ENCODE data around the gene HOXD4. TPM values are rescaled to one million over a fixed set of nuclear protein-coding genes. Genes with fewer than 3 reads are reported as not detected.

Gene HOXD4
- total and polyA plus RNA-seq, 4 experiments from 2014 or later, result not detected

DNA sequence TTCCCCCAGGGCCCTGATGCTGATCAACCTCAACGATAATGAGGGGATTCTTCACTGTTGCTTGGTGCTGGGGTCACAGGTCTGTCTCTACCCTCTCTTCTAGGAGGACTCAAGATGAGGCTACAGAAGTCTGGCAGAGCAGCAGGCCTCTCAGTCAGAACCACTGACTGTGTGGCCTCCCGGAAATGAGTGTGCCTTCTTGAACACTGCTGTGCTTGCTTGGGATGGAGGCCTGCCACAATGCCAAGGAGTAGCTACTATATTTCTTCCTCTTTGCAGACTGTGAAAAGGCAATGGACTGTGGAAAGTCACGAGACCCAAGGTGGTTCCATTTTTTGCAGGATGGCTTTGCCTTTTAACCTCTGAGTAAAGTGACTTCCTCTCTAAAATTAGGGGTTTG lies 31.3 kb downstream of the HOXD4 start:
- Mint-ChIP-seq H3K27me3 (peaks cover 57 to 64% of the 10 kb centered on the region in 2 donors), H3K4me3 (no peak overlapping the region), H3K36me3 (peaks cover 0 to 4% of the 10 kb centered on the region in 2 donors), H3K9me3 (peaks cover 0 to 3% (median under 1%) of the 10 kb centered on the region in 8 donors), H3K4me1 (peaks cover 5 to 12% (median 8%) of the 10 kb centered on the region in 4 donors), H3K27ac (no peak overlapping the region)
- POLR2A ChIA-PET (ENCODE audit: partially characterized antibody), result no interaction called here
- CTCF ChIA-PET (ENCODE audit: partially characterized antibody), result no interaction called here
- intact Hi-C loops (cut with micrococcal nuclease), result no loop called here
- Histone ChIP-seq H3K4me3 (ENCODE audit: low read length in 2 of 2) (no peak overlapping the region), H3K36me3 (ENCODE audit: insufficient read depth, low read length) (no peaks in the 10 kb centered on the region), H3K27me3 (ENCODE audit: insufficient read depth, low read length) (peaks cover 32% of the 10 kb centered on the region), H3K9me3 (ENCODE audit: control insufficient read depth in 1 of 2, low read length in 2 of 2) (no peaks in the 10 kb centered on the region), H3K27ac (ENCODE audit: low read depth, low read length) (no peak overlapping the region), H3K4me1 (ENCODE audit: insufficient read depth, low read length) (peaks cover 7% of the 10 kb centered on the region)
- no peak for DNase-seq

DNA sequence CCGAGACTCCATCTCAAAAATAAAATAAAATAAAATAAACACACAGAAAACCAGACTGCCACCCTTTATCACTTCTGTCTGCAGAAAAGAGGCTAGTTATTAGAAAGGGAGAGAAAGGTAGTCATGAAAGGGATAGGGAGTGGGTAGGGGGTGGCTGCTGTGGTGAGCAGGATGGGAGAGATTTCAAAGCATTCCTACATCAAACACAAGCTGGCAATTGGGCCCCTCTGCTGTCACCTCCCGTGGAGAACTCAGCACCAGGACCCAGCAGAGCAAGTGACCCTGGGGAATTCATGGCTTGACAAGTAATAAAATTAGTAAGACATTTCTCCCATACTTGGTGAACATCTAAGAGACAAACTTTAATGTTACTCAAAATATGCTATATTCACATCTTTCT lies 33.4 kb downstream of the HOXD4 start:
- H3K4me1 Mint-ChIP-seq, result peaks cover 10 to 22% (median 17%) of the 10 kb centered on the region in 4 donors
- no peak for DNase-seq
- intact Hi-C loops (cut with micrococcal nuclease), result no loop called here
- Histone ChIP-seq H3K27ac (ENCODE audit: low read depth, low read length) (no peak overlapping the region), H3K9me3 (ENCODE audit: control insufficient read depth in 1 of 2, low read length in 2 of 2) (no peaks in the 10 kb centered on the region), H3K36me3 (ENCODE audit: insufficient read depth, low read length) (no peaks in the 10 kb centered on the region), H3K4me3 (ENCODE audit: low read length in 2 of 2) (no peak overlapping the region), H3K27me3 (ENCODE audit: insufficient read depth, low read length) (peaks cover 26% of the 10 kb centered on the region), H3K4me1 (ENCODE audit: insufficient read depth, low read length) (peaks cover 17% of the 10 kb centered on the region)
- peaks cover 0 to 3% (median under 1%) of the 10 kb centered on the region in 8 donors for H3K9me3 Mint-ChIP-seq
- CTCF ChIA-PET (ENCODE audit: partially characterized antibody), result no interaction called here
- H3K4me3 Mint-ChIP-seq, result no peak overlapping the region
- peaks cover 0 to 4% of the 10 kb centered on the region in 2 donors for H3K36me3 Mint-ChIP-seq
- POLR2A ChIA-PET (ENCODE audit: partially characterized antibody), result no interaction called here
- no peak overlapping the region for H3K27ac Mint-ChIP-seq
- H3K27me3 Mint-ChIP-seq, result peaks cover 54 to 66% of the 10 kb centered on the region in 2 donors

DNA sequence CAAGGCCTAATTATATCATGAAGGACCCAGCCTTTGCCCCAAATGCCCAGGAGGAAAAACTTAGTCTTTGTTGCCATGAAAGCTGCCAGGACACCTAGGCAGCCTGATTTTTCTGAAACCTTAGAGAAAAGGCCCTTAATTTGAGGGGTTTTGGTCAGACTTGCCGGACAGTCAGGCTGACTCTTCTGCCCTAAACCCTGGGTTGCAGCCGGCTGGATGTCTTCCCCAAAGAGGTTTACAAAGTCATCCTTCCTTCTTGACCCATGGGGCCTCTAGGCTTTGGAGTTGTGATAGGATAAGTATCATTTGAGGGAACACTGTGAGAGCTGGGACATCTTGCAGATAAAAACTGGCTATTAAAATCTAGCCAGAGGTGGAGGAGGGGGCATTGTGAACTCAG lies 34.7 kb downstream of the HOXD4 start:
- no peak overlapping the region for H3K4me3 ChIP-seq (ENCODE audit: low read length in 2 of 2)
- peaks cover 12 to 28% (median 21%) of the 10 kb centered on the region in 4 donors for H3K4me1 Mint-ChIP-seq
- H3K9me3 Mint-ChIP-seq, result peaks cover 0 to 3% (median under 1%) of the 10 kb centered on the region in 8 donors
- H3K4me1 ChIP-seq (ENCODE audit: insufficient read depth, low read length), result peaks cover 20% of the 10 kb centered on the region
- peaks cover 23% of the 10 kb centered on the region for H3K27me3 ChIP-seq (ENCODE audit: insufficient read depth, low read length)
- no peaks in the 10 kb centered on the region for H3K36me3 ChIP-seq (ENCODE audit: insufficient read depth, low read length)
- H3K27me3 Mint-ChIP-seq, result peaks cover 58 to 65% of the 10 kb centered on the region in 2 donors
- H3K9me3 ChIP-seq (ENCODE audit: control insufficient read depth in 1 of 2, low read length in 2 of 2), result no peaks in the 10 kb centered on the region
- intact Hi-C loops (cut with micrococcal nuclease), result no loop called here
- H3K4me3 Mint-ChIP-seq, result peak overlapping the region in 1 of 8 donors; percentile 45
- no peak for DNase-seq
- CTCF ChIA-PET (ENCODE audit: partially characterized antibody), result no interaction called here
- POLR2A ChIA-PET (ENCODE audit: partially characterized antibody), result no interaction called here
- H3K27ac ChIP-seq (ENCODE audit: low read depth, low read length), result no peak overlapping the region
- peaks cover 0 to 4% of the 10 kb centered on the region in 2 donors for H3K36me3 Mint-ChIP-seq
- H3K27ac Mint-ChIP-seq, result no peak overlapping the region

DNA sequence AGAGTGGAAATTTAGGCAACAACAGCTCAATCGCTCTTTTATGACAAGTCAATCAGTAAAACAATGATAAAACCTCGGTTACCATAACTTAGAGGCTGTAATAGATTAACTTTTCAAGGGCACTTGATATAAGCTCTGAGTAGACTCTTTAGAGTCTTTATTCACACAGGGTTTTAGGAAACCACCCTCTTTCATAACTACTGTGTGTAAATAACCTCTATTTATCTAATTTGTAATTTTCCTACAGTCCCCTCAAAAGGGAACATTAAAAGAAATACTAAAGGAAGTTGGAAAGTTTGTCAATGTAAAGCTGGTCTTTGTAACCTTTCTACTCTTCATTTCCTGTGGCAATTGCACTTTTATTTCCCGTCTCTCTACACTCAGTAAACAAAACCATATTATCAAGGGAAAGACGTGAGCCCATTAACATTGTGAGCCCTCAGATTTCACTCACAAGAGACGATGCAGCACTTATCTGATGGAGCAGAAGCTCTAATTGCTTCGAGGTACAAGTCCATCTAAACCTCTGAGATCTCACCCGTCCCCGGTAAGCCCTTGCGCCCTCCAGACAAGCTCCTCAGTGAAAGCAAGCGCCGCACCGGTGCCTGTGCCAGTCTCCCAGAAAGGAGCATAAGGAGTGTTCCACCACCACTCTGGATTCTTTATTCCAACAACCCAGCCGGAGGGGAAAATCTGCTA lies 36.0 kb downstream of the HOXD4 start:
- Histone ChIP-seq H3K4me1 (ENCODE audit: insufficient read depth, low read length) (peaks cover 20% of the 10 kb centered on the region), H3K4me3 (ENCODE audit: low read length in 2 of 2) (peak overlapping the region in 1 of 2 donors; percentile 36), H3K9me3 (ENCODE audit: control insufficient read depth in 1 of 2, low read length in 2 of 2) (no peaks in the 10 kb centered on the region), H3K27me3 (ENCODE audit: insufficient read depth, low read length) (peaks cover 23% of the 10 kb centered on the region), H3K27ac (ENCODE audit: low read depth, low read length) (no peak overlapping the region), H3K36me3 (ENCODE audit: insufficient read depth, low read length) (no peaks in the 10 kb centered on the region)
- Mint-ChIP-seq H3K27ac (no peak overlapping the region), H3K9me3 (peaks cover 0 to 3% (median under 1%) of the 10 kb centered on the region in 8 donors), H3K27me3 (peaks cover 63 to 67% of the 10 kb centered on the region in 2 donors), H3K4me1 (peaks cover 12 to 28% (median 21%) of the 10 kb centered on the region in 4 donors), H3K4me3 (peak overlapping the region; percentile 85 to 95 (median 90)), H3K36me3 (peaks cover 0 to 4% of the 10 kb centered on the region in 2 donors)
- intact Hi-C loops (cut with micrococcal nuclease), result no loop called here
- ChIA-PET POLR2A (ENCODE audit: partially characterized antibody) (no interaction called here), CTCF (ENCODE audit: partially characterized antibody) (no interaction called here)
- DNase-seq, result no peak

DNA sequence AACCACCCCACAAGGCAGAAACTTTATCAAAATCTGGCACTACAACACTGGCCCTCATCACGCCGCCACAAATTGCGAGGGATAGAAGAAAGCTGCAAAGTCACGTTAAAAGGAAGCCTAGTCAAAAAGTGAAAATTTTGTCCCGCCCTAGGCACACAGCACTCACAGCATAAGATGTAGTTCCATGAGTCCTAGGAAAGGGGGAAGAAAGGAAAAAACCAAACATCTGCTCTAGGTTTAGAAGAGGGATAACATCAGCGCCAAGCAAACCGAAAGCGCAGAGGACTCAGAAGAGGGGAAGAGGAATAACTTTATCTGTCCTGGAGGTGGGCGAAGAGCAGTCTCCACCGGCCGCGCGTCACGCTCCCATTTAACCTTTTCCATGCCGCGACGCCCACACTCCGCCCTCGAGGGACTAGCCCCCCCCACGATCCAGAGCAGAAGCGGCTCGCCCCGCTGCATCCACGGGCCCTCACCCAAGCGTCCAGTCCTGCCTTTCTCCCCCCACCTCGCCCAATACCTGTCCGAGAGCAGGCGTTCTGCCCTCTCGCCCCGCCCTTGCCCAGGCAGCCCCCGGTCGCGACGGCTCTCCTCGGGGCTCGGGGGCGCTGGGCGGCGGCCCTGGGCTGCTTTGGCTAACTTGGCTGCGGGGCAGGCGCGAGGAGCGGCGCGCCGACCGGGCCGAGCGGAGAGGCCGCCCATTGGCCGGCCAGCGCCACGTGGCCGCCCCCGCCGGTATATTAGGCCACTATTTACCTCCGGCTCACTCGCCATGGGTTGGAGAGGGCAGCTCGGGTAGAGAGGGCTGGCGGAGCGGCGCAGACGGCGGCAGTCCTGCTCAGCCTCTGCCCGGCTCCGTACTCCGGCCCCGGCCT lies 36.8 kb downstream of the HOXD4 start, which contains the start of gene HOXD1:
TSS of gene HOXD1 (plus strand) at position 770 of the 875 bp plus-strand sequence. CDS start 134 bp downstream, outside the sequence.
- ChIA-PET CTCF (ENCODE audit: partially characterized antibody) (no interaction called here), POLR2A (ENCODE audit: partially characterized antibody) (no interaction called here)
- Histone ChIP-seq H3K4me3 (ENCODE audit: low read length in 2 of 2) (peak within 1 kb of the TSS in 1 of 2 donors; percentile 36), H3K27ac (ENCODE audit: low read depth, low read length) (no peak within 1 kb of the TSS), H3K27me3 (ENCODE audit: insufficient read depth, low read length) (peaks cover 29% of the 10 kb centered on the region), H3K9me3 (ENCODE audit: control insufficient read depth in 1 of 2, low read length in 2 of 2) (no peaks in the 10 kb centered on the region), H3K36me3 (ENCODE audit: insufficient read depth, low read length) (no peaks in the 10 kb centered on the region), H3K4me1 (ENCODE audit: insufficient read depth, low read length) (peaks cover 20% of the 10 kb centered on the region)
- H3K27ac Mint-ChIP-seq, result peak within 1 kb of the TSS in 3 of 7 donors; percentile 32 to 51 (median 36)
- intact Hi-C loops (cut with micrococcal nuclease), result no loop called here
- peaks cover 0 to 3% (median 0%) of the 10 kb centered on the region in 8 donors for H3K9me3 Mint-ChIP-seq
- peaks cover 62 to 67% of the 10 kb centered on the region in 2 donors for H3K27me3 Mint-ChIP-seq
- peak within 1 kb of the TSS; percentile 85 to 95 (median 90) for H3K4me3 Mint-ChIP-seq
- H3K4me1 Mint-ChIP-seq, result peaks cover 12 to 28% (median 21%) of the 10 kb centered on the region in 4 donors
- no peak for DNase-seq
- H3K36me3 Mint-ChIP-seq, result peaks cover 0 to 4% of the 10 kb centered on the region in 2 donors

DNA sequence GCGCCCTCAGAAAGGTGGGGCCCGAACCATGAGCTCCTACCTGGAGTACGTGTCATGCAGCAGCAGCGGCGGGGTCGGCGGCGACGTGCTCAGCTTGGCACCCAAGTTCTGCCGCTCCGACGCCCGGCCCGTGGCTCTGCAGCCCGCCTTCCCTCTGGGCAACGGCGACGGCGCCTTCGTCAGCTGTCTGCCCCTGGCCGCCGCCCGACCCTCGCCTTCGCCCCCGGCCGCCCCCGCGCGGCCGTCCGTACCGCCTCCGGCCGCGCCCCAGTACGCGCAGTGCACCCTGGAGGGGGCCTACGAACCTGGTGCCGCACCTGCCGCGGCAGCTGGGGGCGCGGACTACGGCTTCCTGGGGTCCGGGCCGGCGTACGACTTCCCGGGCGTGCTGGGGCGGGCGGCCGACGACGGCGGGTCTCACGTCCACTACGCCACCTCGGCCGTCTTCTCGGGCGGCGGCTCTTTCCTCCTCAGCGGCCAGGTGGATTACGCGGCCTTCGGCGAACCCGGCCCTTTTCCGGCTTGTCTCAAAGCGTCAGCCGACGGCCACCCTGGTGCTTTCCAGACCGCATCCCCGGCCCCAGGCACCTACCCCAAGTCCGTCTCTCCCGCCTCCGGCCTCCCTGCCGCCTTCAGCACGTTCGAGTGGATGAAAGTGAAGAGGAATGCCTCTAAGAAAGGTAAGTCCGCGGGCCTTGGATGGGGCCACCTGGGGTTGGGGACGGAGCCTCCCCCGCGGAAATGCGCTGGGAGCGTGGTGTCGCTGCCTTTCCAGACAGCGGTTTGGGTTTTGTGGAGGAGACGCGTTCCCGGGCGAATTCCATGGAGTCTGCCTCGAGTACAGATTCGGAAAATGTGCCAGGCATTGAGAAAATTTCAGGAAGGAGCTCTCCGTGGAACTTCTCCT lies 37.7 kb downstream of the HOXD4 start:
- H3K27ac Mint-ChIP-seq, result peak overlapping the region in 1 of 7 donors; percentile 51
- Histone ChIP-seq H3K27ac (ENCODE audit: low read depth, low read length) (no peak overlapping the region), H3K27me3 (ENCODE audit: insufficient read depth, low read length) (peaks cover 29% of the 10 kb centered on the region), H3K4me3 (ENCODE audit: low read length in 2 of 2) (peak overlapping the region in 1 of 2 donors; percentile 36), H3K36me3 (ENCODE audit: insufficient read depth, low read length) (no peaks in the 10 kb centered on the region), H3K4me1 (ENCODE audit: insufficient read depth, low read length) (peaks cover 20% of the 10 kb centered on the region), H3K9me3 (ENCODE audit: control insufficient read depth in 1 of 2, low read length in 2 of 2) (no peaks in the 10 kb centered on the region)
- intact Hi-C loops (cut with micrococcal nuclease), result no loop called here
- H3K4me3 Mint-ChIP-seq, result peak overlapping the region; percentile 59 to 79 (median 70)
- H3K27me3 Mint-ChIP-seq, result peaks cover 61 to 68% of the 10 kb centered on the region in 2 donors
- peaks cover 0 to 4% of the 10 kb centered on the region in 2 donors for H3K36me3 Mint-ChIP-seq
- DNase-seq, result no peak
- ChIA-PET CTCF (ENCODE audit: partially characterized antibody) (no interaction called here), POLR2A (ENCODE audit: partially characterized antibody) (no interaction called here)
- peaks cover 0 to 3% (median under 1%) of the 10 kb centered on the region in 8 donors for H3K9me3 Mint-ChIP-seq
- peaks cover 12 to 28% (median 21%) of the 10 kb centered on the region in 4 donors for H3K4me1 Mint-ChIP-seq

Data from CD4-positive, alpha-beta memory T cell (primary cell).